ENCODE results near the gene MSANTD7.

DNA sequence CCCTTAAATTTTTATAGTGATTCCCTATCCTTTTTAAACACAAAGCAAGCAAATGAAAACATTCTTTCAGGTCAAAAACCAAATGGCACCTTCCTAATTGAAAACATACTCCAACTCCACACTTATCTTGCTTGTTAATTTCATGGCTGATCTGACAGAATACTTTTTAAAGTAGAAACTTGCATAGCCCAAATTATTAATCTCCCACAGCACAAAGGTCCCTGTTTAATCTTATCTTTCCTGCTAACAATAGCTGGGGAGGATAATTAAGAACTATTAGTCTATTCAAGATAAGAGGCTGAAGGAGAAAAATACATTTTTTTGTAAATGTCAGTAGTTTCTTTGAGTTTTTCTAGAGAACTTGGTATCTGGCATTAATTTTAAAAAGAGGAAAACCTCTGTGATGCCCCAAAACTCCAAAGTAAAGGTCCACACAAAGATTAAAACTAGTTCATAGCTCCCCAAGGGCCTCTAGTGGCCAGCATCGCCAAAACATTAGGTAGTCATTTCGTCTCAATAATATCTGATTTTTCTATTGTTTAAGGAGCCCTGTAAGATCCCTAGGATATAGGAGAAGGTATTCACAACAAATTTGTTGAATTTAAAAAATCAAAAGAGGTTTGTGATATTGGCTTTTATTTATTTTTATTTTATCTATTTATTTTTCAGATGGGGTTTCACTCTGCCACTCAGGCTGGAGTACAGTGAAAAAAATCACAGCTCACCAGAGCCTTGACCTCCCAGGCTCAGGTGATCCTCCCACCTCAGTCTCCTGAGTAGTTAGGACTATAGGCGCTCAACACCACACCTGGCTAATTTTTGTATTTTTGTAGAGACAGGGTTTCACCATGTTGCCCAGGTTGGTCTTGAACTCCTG lies 15.0 kb upstream of the MSANTD7 start:
- TF ChIP-seq, protein P1, sequence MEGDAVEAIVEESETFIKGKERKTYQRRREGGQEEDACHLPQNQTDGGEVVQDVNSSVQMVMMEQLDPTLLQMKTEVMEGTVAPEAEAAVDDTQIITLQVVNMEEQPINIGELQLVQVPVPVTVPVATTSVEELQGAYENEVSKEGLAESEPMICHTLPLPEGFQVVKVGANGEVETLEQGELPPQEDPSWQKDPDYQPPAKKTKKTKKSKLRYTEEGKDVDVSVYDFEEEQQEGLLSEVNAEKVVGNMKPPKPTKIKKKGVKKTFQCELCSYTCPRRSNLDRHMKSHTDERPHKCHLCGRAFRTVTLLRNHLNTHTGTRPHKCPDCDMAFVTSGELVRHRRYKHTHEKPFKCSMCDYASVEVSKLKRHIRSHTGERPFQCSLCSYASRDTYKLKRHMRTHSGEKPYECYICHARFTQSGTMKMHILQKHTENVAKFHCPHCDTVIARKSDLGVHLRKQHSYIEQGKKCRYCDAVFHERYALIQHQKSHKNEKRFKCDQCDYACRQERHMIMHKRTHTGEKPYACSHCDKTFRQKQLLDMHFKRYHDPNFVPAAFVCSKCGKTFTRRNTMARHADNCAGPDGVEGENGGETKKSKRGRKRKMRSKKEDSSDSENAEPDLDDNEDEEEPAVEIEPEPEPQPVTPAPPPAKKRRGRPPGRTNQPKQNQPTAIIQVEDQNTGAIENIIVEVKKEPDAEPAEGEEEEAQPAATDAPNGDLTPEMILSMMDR (IDR thresholded peaks at IDR 0.05): peak; percentile 27 to 33
- no peak for TF ChIP-seq EP300 (IDR thresholded peaks at IDR 0.05)

Measured in suprapubic skin (tissue), 3 donors.